A673 (cell line): ENCODE results near the gene ATXN7L2. TPM values are rescaled to one million over a fixed set of nuclear protein-coding genes. Genes with fewer than 3 reads are reported as not detected.

Experiments used
- BruUV-seq: library from RNA; stranded (reverse); fragments of 400-500 nt; replicated peaks from 2 replicates; lab custom pipeline; 2021; lab: Mats Ljungman, UMichigan
- CTCF ChIA-PET: fragments of 300-600 bp; sonication (Branson Sonifier 250); formaldehyde crosslinking; loops from one replicate; lab custom pipeline; 2022; ENCODE audit warnings: antibody characterized with exemption; lab: Charles Lee
- POLR2A ChIA-PET: fragments of 300-600 bp; sonication (Branson Sonifier 250); formaldehyde crosslinking; loops from one replicate; lab custom pipeline; 2022; ENCODE audit warnings: antibody characterized with exemption; ENCODE audit not compliant: low non-redundant PET; lab: Charles Lee
- DNase-seq: peaks from one replicate; pipeline ENCODE4 v3.0.0-alpha.2; 2015; ENCODE audit warnings: low spot score
- H3K27ac ChIP-seq: fragments of 200-600 bp; sonication (generic); 2 replicates; pipeline ENCODE4 v1.5.1; 2016; ENCODE audit warnings: mixed run types, low read depth, mild to moderate bottlenecking, mixed read lengths, antibody characterized with exemption, low read length; ENCODE audit not compliant: poor library complexity, severe bottlenecking
- H3K27me3 ChIP-seq: fragments of 200-600 bp; sonication (generic); replicated peaks from 2 replicates; pipeline ENCODE4 v1.6.1; 2017; ENCODE audit warnings: mixed run types, low read depth, mild to moderate bottlenecking, mixed read lengths, antibody characterized with exemption, low read length; ENCODE audit not compliant: insufficient read depth, poor library complexity
- H3K36me3 ChIP-seq: fragments of 200-600 bp; sonication (generic); 2 replicates; pipeline ENCODE4 v1.6.1; 2016; ENCODE audit warnings: mixed run types, mild to moderate bottlenecking, mixed read lengths, antibody characterized with exemption, low read length; ENCODE audit not compliant: insufficient read depth, poor library complexity, severe bottlenecking
- H3K4me1 ChIP-seq: fragments of 200-600 bp; sonication (generic); 2 replicates; pipeline ENCODE4 v1.6.1; 2017; ENCODE audit warnings: mixed run types, mild to moderate bottlenecking, mixed read lengths, antibody characterized with exemption, low read length; ENCODE audit not compliant: insufficient read depth, poor library complexity, severe bottlenecking
- H3K4me3 ChIP-seq: fragments of 200-600 bp; sonication (generic); 2 replicates; pipeline ENCODE4 v1.5.1; 2016; ENCODE audit warnings: low read depth, mixed run types, mild to moderate bottlenecking, mixed read lengths, low read length; ENCODE audit not compliant: poor library complexity, severe bottlenecking
- H3K9me3 ChIP-seq: fragments of 200-600 bp; sonication (generic); 2 replicates; pipeline ENCODE4 v1.6.1; 2016; ENCODE audit warnings: mixed run types, low read depth, mild to moderate bottlenecking, mixed read lengths, antibody characterized with exemption, low read length; ENCODE audit not compliant: poor library complexity, severe bottlenecking
- EZH2 ChIP-seq: fragments of 200-600 bp; sonication (generic); IDR thresholded peaks from 2 replicates; pipeline ENCODE4 v1.6.1; 2017; ENCODE audit warnings: borderline replicate concordance, low read depth, mild to moderate bottlenecking, mixed read lengths, antibody characterized with exemption, low read length; ENCODE audit not compliant: poor library complexity, severe bottlenecking
- intact Hi-C: fragments of 100-400 bp; cut with micrococcal nuclease; formaldehyde crosslinking; loops from one replicate; pipeline ENCODE4 v1.10.0; 2022; ENCODE audit not compliant: unreplicated experiment
- total RNA-seq: library from RNA; stranded (reverse); gene quantifications from 2 replicates; pipeline ENCODE4 v1.2.3, GENCODE V29; 2021
- TF ChIP-seq, protein P1 (sequence below): fragments of 300-800, 200-600 bp; sonication (generic); conservative IDR thresholded peaks from 2 replicates; pipeline ENCODE4 v1.5.1; 2017; ENCODE audit warnings: low read depth, mild to moderate bottlenecking, antibody characterized with exemption, low read length, moderate library complexity, mixed read lengths

ATXN7L2 gene
- total RNA-seq, 1 experiment from 2014 or later, result 16.3 TPM

DNA sequence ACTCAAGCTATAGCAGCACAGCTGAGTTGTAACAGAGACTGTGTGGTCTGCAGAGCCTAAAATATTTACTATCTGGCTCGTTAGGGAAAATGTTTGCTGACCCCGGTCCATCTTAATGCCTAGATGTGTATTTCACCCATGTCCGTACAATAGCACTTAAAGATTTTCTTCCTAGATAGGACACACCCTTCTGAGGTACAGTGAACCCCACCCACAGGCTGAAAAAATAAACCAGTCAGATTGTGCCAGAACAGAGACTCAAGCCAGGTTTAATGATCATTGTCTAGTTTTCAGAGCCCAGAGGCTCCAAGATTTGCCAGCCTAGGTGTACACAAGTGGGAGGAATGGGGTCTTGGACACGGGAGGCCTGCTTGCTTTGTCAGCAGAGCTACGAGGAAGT, 20.2 kb downstream of the ATXN7L2 start:
- BruUV-seq, result no TSS peak
- DNase-seq, result no peak
- Histone ChIP-seq H3K9me3 (no peaks in the 10 kb centered on the region), H3K27ac (no peak overlapping the region), H3K4me1 (no peaks in the 10 kb centered on the region), H3K36me3 (no peaks in the 10 kb centered on the region), H3K27me3 (no peaks in the 10 kb centered on the region), H3K4me3 (no peak overlapping the region)
- ChIA-PET POLR2A (no interaction called here), CTCF (no interaction called here)
- intact Hi-C loops, result no loop called here
- no peak for TF ChIP-seq EZH2

- POLR2A ChIA-PET, result no interaction called here
- no peaks in the 10 kb centered on the region for H3K9me3 ChIP-seq
- no peak for DNase-seq
- H3K4me3 ChIP-seq, result no peak overlapping the region
- H3K36me3 ChIP-seq, result no peaks in the 10 kb centered on the region
- no TSS peak for BruUV-seq
- CTCF ChIA-PET, result no interaction called here
- no peak overlapping the region for H3K27ac ChIP-seq
- H3K4me1 ChIP-seq, result peaks cover 1% of the 10 kb centered on the region
- intact Hi-C loops, result no loop called here
- TF ChIP-seq EZH2, result no peak
- TF ChIP-seq, protein P1, sequence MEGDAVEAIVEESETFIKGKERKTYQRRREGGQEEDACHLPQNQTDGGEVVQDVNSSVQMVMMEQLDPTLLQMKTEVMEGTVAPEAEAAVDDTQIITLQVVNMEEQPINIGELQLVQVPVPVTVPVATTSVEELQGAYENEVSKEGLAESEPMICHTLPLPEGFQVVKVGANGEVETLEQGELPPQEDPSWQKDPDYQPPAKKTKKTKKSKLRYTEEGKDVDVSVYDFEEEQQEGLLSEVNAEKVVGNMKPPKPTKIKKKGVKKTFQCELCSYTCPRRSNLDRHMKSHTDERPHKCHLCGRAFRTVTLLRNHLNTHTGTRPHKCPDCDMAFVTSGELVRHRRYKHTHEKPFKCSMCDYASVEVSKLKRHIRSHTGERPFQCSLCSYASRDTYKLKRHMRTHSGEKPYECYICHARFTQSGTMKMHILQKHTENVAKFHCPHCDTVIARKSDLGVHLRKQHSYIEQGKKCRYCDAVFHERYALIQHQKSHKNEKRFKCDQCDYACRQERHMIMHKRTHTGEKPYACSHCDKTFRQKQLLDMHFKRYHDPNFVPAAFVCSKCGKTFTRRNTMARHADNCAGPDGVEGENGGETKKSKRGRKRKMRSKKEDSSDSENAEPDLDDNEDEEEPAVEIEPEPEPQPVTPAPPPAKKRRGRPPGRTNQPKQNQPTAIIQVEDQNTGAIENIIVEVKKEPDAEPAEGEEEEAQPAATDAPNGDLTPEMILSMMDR, result no peak
- H3K27me3 ChIP-seq, result no peaks in the 10 kb centered on the region
Observed at GRCh38 chr1:109504974-109505373, 21.3 kb downstream of the ATXN7L2 start.

DNA sequence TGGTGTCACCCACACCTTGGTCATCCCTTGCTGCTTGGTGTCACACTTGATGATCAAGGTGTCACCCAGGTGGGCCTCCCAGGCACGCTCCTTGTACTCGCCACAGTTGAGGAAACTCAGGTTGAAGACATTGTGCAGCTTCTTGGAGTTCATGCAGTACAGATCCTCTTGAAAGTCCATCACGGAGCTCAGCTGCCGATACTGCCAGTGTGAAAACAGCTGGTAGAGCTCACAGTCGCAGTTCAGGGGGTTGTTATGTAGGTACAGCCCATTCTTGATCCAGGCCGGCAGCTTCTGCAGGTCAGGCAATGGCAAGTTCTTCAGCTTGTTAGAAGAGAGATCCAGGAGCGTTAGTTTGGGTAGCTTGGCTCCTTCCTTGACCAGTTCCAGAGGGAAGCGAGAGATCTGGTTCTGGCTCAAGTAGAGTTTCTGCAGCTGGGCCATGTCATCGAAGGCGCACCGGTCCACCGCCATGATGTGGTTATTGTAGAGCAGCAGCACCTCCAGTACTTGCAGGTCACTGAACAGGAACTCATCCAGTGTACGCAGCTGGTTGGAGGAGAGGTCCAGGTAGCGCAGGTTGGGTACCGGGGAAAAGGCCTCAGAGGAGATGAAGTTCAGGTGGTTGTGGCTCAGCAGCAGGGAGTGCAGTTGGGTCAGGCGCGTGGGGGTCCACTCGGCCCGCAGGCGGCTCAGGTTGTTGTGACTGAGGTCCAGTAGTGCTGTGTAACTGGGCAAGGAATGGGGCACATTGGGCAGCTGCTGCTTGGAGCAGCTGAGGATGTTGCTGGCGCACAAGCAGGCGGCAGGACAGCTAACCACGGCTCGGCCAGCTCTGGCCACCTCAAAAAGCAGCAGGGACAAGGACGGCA, 24.5 kb downstream of the ATXN7L2 start:
- CTCF ChIA-PET, result interaction anchor here (0.7 to 1.7 kb wide), 2 partner anchors 18 to 24 kb away, joined by 3 to 5 read pairs; no protein-coding TSS in a partner anchor
- POLR2A ChIA-PET, result no interaction called here
- BruUV-seq, result no TSS peak

More for the DNA sequence above, 24.5 kb downstream of the ATXN7L2 start:
- H3K27ac ChIP-seq, result no peak overlapping the region
- peaks cover 7% of the 10 kb centered on the region for H3K4me1 ChIP-seq
- no peaks in the 10 kb centered on the region for H3K36me3 ChIP-seq
- no peaks in the 10 kb centered on the region for H3K9me3 ChIP-seq
- TF ChIP-seq, protein P1, result no peak
- TF ChIP-seq EZH2, result no peak
- intact Hi-C loops, result no loop called here
- H3K27me3 ChIP-seq, result no peaks in the 10 kb centered on the region
- DNase-seq, result no peak
- no peak overlapping the region for H3K4me3 ChIP-seq
